Activated CD4-positive, alpha-beta T cell treated with anti-CD3 and anti-CD28 coated beads for 36 hours (primary cell): ENCODE measurements around the gene RADIL. TPM values are rescaled to one million over a fixed set of nuclear protein-coding genes. Genes with fewer than 3 reads are reported as not detected.
A peak's percentile ranks its signal among the peaks of the same experiment; 100 is the strongest.

ENCODE experiments used
- ATAC-seq: fragments of 200-7000 bp; cut with Tn5 transposase; one replicate; pipeline ENCODE4 v1.10.0; 2021; ENCODE audit warnings: mild to moderate bottlenecking, moderate library complexity
- CTCF ChIA-PET: fragments of 350-600 bp; sonication (Branson Sonifier 250); formaldehyde crosslinking; loops from one replicate; lab custom pipeline; 2021; ENCODE audit warnings: antibody characterized with exemption; lab: Charles Lee
- POLR2A ChIA-PET: fragments of 350-600 bp; sonication (Branson Sonifier 250); formaldehyde crosslinking; loops from one replicate; lab custom pipeline; 2021; ENCODE audit warnings: antibody characterized with exemption, inconsistent platforms; lab: Charles Lee
- DNase-seq: peaks from one replicate; pipeline ENCODE4 v3.0.0-alpha.2; 2020
- H3K27ac Mint-ChIP-seq: one replicate; pipeline ENCODE4 v1.8.0; 2021; ENCODE audit warnings: mixed read lengths
- H3K27me3 Mint-ChIP-seq: one replicate; pipeline ENCODE4 v1.8.0; 2021; ENCODE audit warnings: mixed read lengths
- H3K36me3 Mint-ChIP-seq: one replicate; pipeline ENCODE4 v1.8.0; 2021; ENCODE audit warnings: low read depth, mixed read lengths
- H3K4me1 Mint-ChIP-seq: one replicate; pipeline ENCODE4 v1.8.0; 2021; ENCODE audit warnings: mixed read lengths
- H3K4me3 Mint-ChIP-seq: one replicate; pipeline ENCODE4 v1.8.0; 2021; ENCODE audit warnings: mild to moderate bottlenecking, moderate library complexity, mixed read lengths
- H3K9me3 Mint-ChIP-seq: one replicate; pipeline ENCODE4 v1.8.0; 2021; ENCODE audit warnings: low read depth, mixed read lengths
- intact Hi-C, 2 experiments: fragments of 100-400 bp; cut with DNase I in 1 of 2; cut with micrococcal nuclease in 1 of 2; formaldehyde crosslinking; loops; one replicate each; pipeline versions ENCODE4 v1.14.2 to v1.15.1; 2022 to 2024; cut with DNase I, micrococcal nuclease
- total RNA-seq, 2 experiments: library from RNA; stranded (reverse); gene quantifications; one replicate each; pipeline ENCODE4 v1.2.3, GENCODE V29; 2021

RADIL gene
- total RNA-seq, 2 experiments from 2014 or later, result 0.42 to 0.69 TPM

GRCh38 chr7:4763794-4764185 lies 119.7 kb downstream of the RADIL start:
- ChIA-PET CTCF (interaction anchor here (0.7 kb wide), 1 partner anchor 28 kb away, joined by 3 read pairs; no protein-coding TSS in a partner anchor), POLR2A (interaction anchor here (0.6 kb wide), 1 partner anchor 9 kb away, joined by 4 read pairs; no protein-coding TSS in a partner anchor)
- DNase-seq (no peak), ATAC-seq (no peak)
- H3K9me3 Mint-ChIP-seq, result no peaks in the 10 kb centered on the region
- H3K4me3 Mint-ChIP-seq, result no peak overlapping the region
- peaks cover 18% of the 10 kb centered on the region for H3K36me3 Mint-ChIP-seq
- intact Hi-C loops, result no loop called here
- H3K27ac Mint-ChIP-seq, result no peak overlapping the region
- H3K27me3 Mint-ChIP-seq, result no peaks in the 10 kb centered on the region
- H3K4me1 Mint-ChIP-seq, result no peaks in the 10 kb centered on the region

- H3K9me3 Mint-ChIP-seq, result no peaks in the 10 kb centered on the region
- no peaks in the 10 kb centered on the region for H3K4me1 Mint-ChIP-seq
- no peak for ATAC-seq
- no peak overlapping the region for H3K4me3 Mint-ChIP-seq
- ChIA-PET POLR2A (no interaction called here), CTCF (interaction anchor here (0.7 kb wide), 1 partner anchor 29 kb away, joined by 3 read pairs; no protein-coding TSS in a partner anchor)
- H3K36me3 Mint-ChIP-seq, result peaks cover 19% of the 10 kb centered on the region
- H3K27me3 Mint-ChIP-seq, result no peaks in the 10 kb centered on the region
- H3K27ac Mint-ChIP-seq, result no peak overlapping the region
- intact Hi-C loops, result no loop called here
- no peak for DNase-seq
Observed at GRCh38 chr7:4763091-4763793, 120.3 kb downstream of the RADIL start.

GRCh38 chr7:4762121-4763055 lies 121.1 kb downstream of the RADIL start:
- ChIA-PET CTCF (no interaction called here), POLR2A (no interaction called here)
- no peaks in the 10 kb centered on the region for H3K27me3 Mint-ChIP-seq
- no peaks in the 10 kb centered on the region for H3K9me3 Mint-ChIP-seq
- intact Hi-C loops, result no loop called here
- H3K27ac Mint-ChIP-seq, result no peak overlapping the region
- DNase-seq, result no peak
- ATAC-seq, result no peak
- no peaks in the 10 kb centered on the region for H3K4me1 Mint-ChIP-seq
- peak overlapping the region; percentile 19 for H3K4me3 Mint-ChIP-seq
- peaks cover 19% of the 10 kb centered on the region for H3K36me3 Mint-ChIP-seq

- CTCF ChIA-PET, result no interaction called here
- no peak overlapping the region for H3K4me3 Mint-ChIP-seq
Observed at GRCh38 chr7:4760952-4761351, 122.6 kb downstream of the RADIL start.

GRCh38 chr7:4759211-4759610 lies 124.3 kb downstream of the RADIL start:
- H3K4me1 Mint-ChIP-seq, result no peaks in the 10 kb centered on the region
- ATAC-seq (no peak), DNase-seq (no peak)
- ChIA-PET POLR2A (no interaction called here), CTCF (interaction anchor here (1.3 kb wide), 1 partner anchor 17 kb away, joined by 3 read pairs; no protein-coding TSS in a partner anchor)
- H3K27ac Mint-ChIP-seq, result no peak overlapping the region
- no peak overlapping the region for H3K4me3 Mint-ChIP-seq
- H3K27me3 Mint-ChIP-seq, result no peaks in the 10 kb centered on the region
- H3K9me3 Mint-ChIP-seq, result no peaks in the 10 kb centered on the region
- intact Hi-C loops, result no loop called here
- peaks cover 30% of the 10 kb centered on the region for H3K36me3 Mint-ChIP-seq

More at GRCh38 chr7:4760952-4761351, 122.6 kb downstream of the RADIL start:
- H3K27me3 Mint-ChIP-seq, result no peaks in the 10 kb centered on the region
- H3K27ac Mint-ChIP-seq, result no peak overlapping the region
- DNase-seq (no peak), ATAC-seq (no peak)
- H3K36me3 Mint-ChIP-seq, result peaks cover 22% of the 10 kb centered on the region
- H3K9me3 Mint-ChIP-seq, result no peaks in the 10 kb centered on the region
- intact Hi-C loops, result no loop called here
- no peaks in the 10 kb centered on the region for H3K4me1 Mint-ChIP-seq
- POLR2A ChIA-PET, result no interaction called here

GRCh38 chr7:4758791-4759190 lies 124.7 kb downstream of the RADIL start:
- Mint-ChIP-seq H3K27me3 (no peaks in the 10 kb centered on the region), H3K4me3 (no peak overlapping the region), H3K27ac (no peak overlapping the region), H3K36me3 (peaks cover 30% of the 10 kb centered on the region), H3K9me3 (no peaks in the 10 kb centered on the region), H3K4me1 (peaks cover 1% of the 10 kb centered on the region)
- ATAC-seq (no peak), DNase-seq (no peak)
- intact Hi-C loops, result no loop called here
- CTCF ChIA-PET, result interaction anchor here (1.3 kb wide), 1 partner anchor 17 kb away, joined by 3 read pairs; no protein-coding TSS in a partner anchor
- POLR2A ChIA-PET, result no interaction called here

GRCh38 chr7:4758111-4758510 lies 125.4 kb downstream of the RADIL start:
- H3K4me3 Mint-ChIP-seq, result no peak overlapping the region
- ChIA-PET POLR2A (no interaction called here), CTCF (interaction anchor here (1.3 kb wide), 1 partner anchor 18 kb away, joined by 3 read pairs; no protein-coding TSS in a partner anchor)
- no peaks in the 10 kb centered on the region for H3K9me3 Mint-ChIP-seq
- intact Hi-C loops, result no loop called here
- ATAC-seq (no peak), DNase-seq (no peak)
- no peak overlapping the region for H3K27ac Mint-ChIP-seq
- H3K36me3 Mint-ChIP-seq, result peaks cover 30% of the 10 kb centered on the region
- H3K27me3 Mint-ChIP-seq, result no peaks in the 10 kb centered on the region
- H3K4me1 Mint-ChIP-seq, result peaks cover 8% of the 10 kb centered on the region

GRCh38 chr7:4755045-4755444 lies 128.5 kb downstream of the RADIL start:
- Mint-ChIP-seq H3K27ac (no peak overlapping the region), H3K27me3 (no peaks in the 10 kb centered on the region), H3K36me3 (peaks cover 19% of the 10 kb centered on the region), H3K4me1 (peaks cover 18% of the 10 kb centered on the region), H3K4me3 (no peak overlapping the region), H3K9me3 (no peaks in the 10 kb centered on the region)
- ChIA-PET CTCF (interaction anchor here (0.6 to 1.1 kb wide), 6 partner anchors 9 to 104 kb away, joined by 3 to 4 read pairs (median 3); partner anchors contain the start of gene AP5Z1), POLR2A (no interaction called here)
- intact Hi-C loops, result no loop called here
- DNase-seq (no peak), ATAC-seq (no peak)

GRCh38 chr7:4754433-4755010 lies 129.0 kb downstream of the RADIL start:
- Mint-ChIP-seq H3K9me3 (no peaks in the 10 kb centered on the region), H3K27me3 (no peaks in the 10 kb centered on the region), H3K36me3 (peaks cover 14% of the 10 kb centered on the region), H3K4me3 (no peak overlapping the region), H3K27ac (no peak overlapping the region), H3K4me1 (peaks cover 18% of the 10 kb centered on the region)
- DNase-seq (no peak), ATAC-seq (no peak)
- intact Hi-C loops, result loop anchor here (1.0 kb wide), 2 partner anchors 113 to 143 kb away; no protein-coding TSS in a partner anchor
- ChIA-PET CTCF (interaction anchor here (0.5 to 2.1 kb wide), 8 partner anchors 9 to 141 kb away, joined by 3 to 5 read pairs (median 3); partner anchors contain the start of gene AP5Z1), POLR2A (no interaction called here)

GRCh38 chr7:4753598-4754432 lies 129.7 kb downstream of the RADIL start:
- Mint-ChIP-seq H3K9me3 (no peaks in the 10 kb centered on the region), H3K4me3 (no peak overlapping the region), H3K4me1 (peaks cover 22% of the 10 kb centered on the region), H3K27me3 (no peaks in the 10 kb centered on the region), H3K27ac (no peak overlapping the region), H3K36me3 (peaks cover 12% of the 10 kb centered on the region)
- intact Hi-C loops, result loop anchor here (1.0 kb wide), 2 partner anchors 113 to 143 kb away; no protein-coding TSS in a partner anchor
- POLR2A ChIA-PET, result no interaction called here
- CTCF ChIA-PET, result interaction anchor here (0.5 to 2.1 kb wide), 3 partner anchors 53 to 140 kb away, joined by 3 to 5 read pairs (median 3); no protein-coding TSS in a partner anchor
- DNase-seq (peak; percentile 94), ATAC-seq (peak; percentile 97)
